ENCODE measurements around the gene NEURL1B. TPM values are rescaled to one million over a fixed set of nuclear protein-coding genes. Genes with fewer than 3 reads are reported as not detected.

NEURL1B gene
- total RNA-seq, 1 donor from 2014 or later = 131 TPM

DNA sequence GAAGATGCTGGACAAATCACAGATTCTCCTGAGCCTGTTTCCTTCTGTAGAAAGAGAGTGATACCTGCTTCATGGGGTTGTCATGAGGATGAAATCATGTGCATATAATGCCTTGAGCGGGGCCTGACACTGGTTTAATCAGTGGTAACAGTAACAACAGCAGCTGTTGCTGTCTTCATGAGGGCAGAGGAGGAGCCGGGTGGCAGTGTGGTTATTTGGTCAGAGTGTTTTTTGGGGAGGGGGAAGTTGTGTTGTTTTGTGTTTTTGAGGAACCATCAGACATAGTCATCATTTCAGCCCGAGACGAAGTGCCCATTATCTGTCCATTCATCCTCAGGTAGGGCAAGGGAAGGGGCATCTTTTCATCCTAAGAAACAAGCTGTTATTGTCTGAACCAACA, 44.0 kb downstream of the NEURL1B start:
- Histone ChIP-seq H3K4me3 (no peak overlapping the region), H3K27ac (no peak overlapping the region), H3K9me3 (no peaks in the 10 kb centered on the region), H3K4me1 (peaks cover 10 to 18% of the 10 kb centered on the region in 2 donors), H3K27me3 (no peaks in the 10 kb centered on the region), H3K36me3 (no peaks in the 10 kb centered on the region)
- TF ChIP-seq CTCF (IDR thresholded peaks at IDR 0.05) = no peak
- DNase-seq (ENCODE audit: low spot score in 2 of 2) = no peak
- intact Hi-C loops (cut with DNase I) = no loop called here

- peak overlapping the region; percentile 49 to 51 for H3K27ac ChIP-seq
- no peaks in the 10 kb centered on the region for H3K27me3 ChIP-seq
- peak in 1 of 2 donors; percentile 78 for DNase-seq (ENCODE audit: low spot score in 2 of 2)
- peaks cover 16 to 28% of the 10 kb centered on the region in 2 donors for H3K4me1 ChIP-seq
- no peaks in the 10 kb centered on the region for H3K9me3 ChIP-seq
- no peak for TF ChIP-seq CTCF (IDR thresholded peaks at IDR 0.05)
- H3K36me3 ChIP-seq = no peaks in the 10 kb centered on the region
- intact Hi-C loops (cut with DNase I) = no loop called here
- H3K4me3 ChIP-seq = no peak overlapping the region
These were observed 45.0 kb downstream of the NEURL1B start for GRCh38 chr5:172686111-172686510.

DNA sequence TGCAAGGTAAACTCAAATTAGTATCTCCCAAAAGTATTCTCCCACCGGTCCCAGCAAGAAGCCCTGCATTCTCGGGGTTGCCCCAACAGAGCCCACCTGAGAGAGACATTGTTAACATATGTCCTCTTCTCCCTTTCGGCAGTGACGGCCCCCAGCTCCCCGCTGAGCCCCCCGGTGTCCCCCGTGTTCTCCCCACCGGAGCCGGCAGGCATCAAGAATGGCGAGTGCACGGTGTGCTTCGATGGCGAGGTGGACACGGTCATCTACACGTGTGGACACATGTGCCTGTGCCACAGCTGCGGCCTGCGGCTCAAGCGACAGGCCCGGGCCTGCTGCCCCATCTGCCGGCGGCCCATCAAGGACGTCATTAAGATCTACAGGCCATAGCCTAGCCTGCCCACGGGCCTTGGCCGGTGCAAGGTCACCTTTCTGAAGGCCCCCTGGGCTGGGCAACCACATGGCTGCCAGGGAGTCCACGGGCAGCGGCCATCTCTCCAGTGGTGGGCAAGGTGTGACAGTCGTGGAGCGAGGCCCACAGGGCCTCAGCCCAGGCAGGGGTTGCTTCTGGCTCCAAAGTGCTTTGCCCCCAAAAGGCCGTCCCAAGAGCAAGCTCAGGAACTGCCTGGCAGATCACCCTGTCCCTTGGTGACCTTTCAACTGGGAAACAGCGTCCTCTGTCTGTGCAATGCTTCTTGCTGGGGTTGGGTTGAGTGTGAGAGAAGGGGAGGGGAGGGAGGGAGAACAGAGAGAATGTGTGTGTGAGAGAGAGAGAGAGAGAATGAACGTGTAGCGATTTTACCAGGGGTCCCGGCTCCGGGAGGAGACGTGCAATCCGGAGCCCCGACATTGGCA, 45.7 kb downstream of the NEURL1B start:
- Histone ChIP-seq H3K27me3 (no peaks in the 10 kb centered on the region), H3K27ac (peak overlapping the region in 1 of 2 donors; percentile 1), H3K9me3 (no peaks in the 10 kb centered on the region), H3K4me1 (peaks cover 16 to 31% of the 10 kb centered on the region in 2 donors), H3K36me3 (no peaks in the 10 kb centered on the region), H3K4me3 (no peak overlapping the region)
- DNase-seq (ENCODE audit: low spot score in 2 of 2) = no peak
- intact Hi-C loops (cut with DNase I) = no loop called here
- TF ChIP-seq CTCF (IDR thresholded peaks at IDR 0.05) = no peak

DNA sequence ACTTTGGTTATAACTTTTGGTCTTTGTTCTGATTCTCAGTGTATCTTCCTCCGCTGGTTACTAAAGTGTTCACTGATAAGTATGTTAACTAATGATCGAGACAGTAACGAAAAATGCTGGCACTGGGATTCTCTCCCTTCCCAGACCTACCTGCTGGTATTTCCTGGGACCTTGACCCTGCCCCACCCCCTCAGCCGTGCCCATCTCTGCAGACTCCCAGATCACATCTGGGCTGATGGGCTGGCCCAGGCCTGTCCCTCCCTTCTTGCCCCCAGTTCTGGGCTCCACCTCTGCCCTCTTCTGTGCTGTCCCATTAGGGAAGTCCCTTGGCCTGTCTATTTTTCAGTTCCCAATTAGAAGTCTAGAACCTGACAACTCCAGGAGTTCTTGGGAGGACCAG, 46.9 kb downstream of the NEURL1B start:
- Histone ChIP-seq H3K4me3 (no peak overlapping the region), H3K4me1 (peaks cover 21 to 42% of the 10 kb centered on the region in 2 donors), H3K36me3 (no peaks in the 10 kb centered on the region), H3K9me3 (no peaks in the 10 kb centered on the region), H3K27ac (peak overlapping the region; percentile 28 to 64), H3K27me3 (no peaks in the 10 kb centered on the region)
- no peak for DNase-seq (ENCODE audit: low spot score in 2 of 2)
- intact Hi-C loops (cut with DNase I) = no loop called here
- no peak for TF ChIP-seq CTCF (IDR thresholded peaks at IDR 0.05)

GRCh38 chr5:172688349-172689217, 47.5 kb downstream of the NEURL1B start:
- no peaks in the 10 kb centered on the region for H3K36me3 ChIP-seq
- no peak for TF ChIP-seq CTCF (IDR thresholded peaks at IDR 0.05)
- H3K27ac ChIP-seq = peak overlapping the region; percentile 28 to 64
- intact Hi-C loops (cut with DNase I) = no loop called here
- no peaks in the 10 kb centered on the region for H3K9me3 ChIP-seq
- no peak overlapping the region for H3K4me3 ChIP-seq
- DNase-seq (ENCODE audit: low spot score in 2 of 2) = no peak
- H3K27me3 ChIP-seq = no peaks in the 10 kb centered on the region
- peaks cover 21 to 48% of the 10 kb centered on the region in 2 donors for H3K4me1 ChIP-seq

Measured in ascending aorta (tissue), 2 donors.